H9 (cell line): ENCODE data around the gene SNX2. TPM values are rescaled to one million over a fixed set of nuclear protein-coding genes. Genes with fewer than 3 reads are reported as not detected.

Experiments used
- DNase-seq: peaks from one replicate; pipeline ENCODE4 v3.0.0-alpha.2; 2017
- H2AFZ ChIP-seq: one replicate; pipeline ENCODE4 v1.6.1; 2013; ENCODE audit warnings: mild to moderate bottlenecking, low read length, control low read depth, moderate library complexity
- H2AK5ac ChIP-seq: 2 replicates; pipeline ENCODE4 v1.6.1; 2013; ENCODE audit warnings: low read length, control low read depth, mixed read lengths; ENCODE audit not compliant: insufficient read length
- H2BK120ac ChIP-seq: one replicate; pipeline ENCODE4 v1.6.1; 2013; ENCODE audit warnings: low read depth, mild to moderate bottlenecking, low read length, control low read depth, inconsistent platforms; ENCODE audit not compliant: poor library complexity, severe bottlenecking
- H2BK12ac ChIP-seq: 2 replicates; pipeline ENCODE4 v1.6.1; 2013; ENCODE audit warnings: low read length, control low read depth, mixed read lengths, low read depth; ENCODE audit not compliant: insufficient read length
- H2BK15ac ChIP-seq: 2 replicates; pipeline ENCODE4 v1.6.1; 2013; ENCODE audit warnings: low read depth, low read length, control low read depth
- H2BK20ac ChIP-seq: one replicate; pipeline ENCODE4 v1.6.1; 2013; ENCODE audit warnings: low read depth, mild to moderate bottlenecking, low read length, control low read depth, inconsistent platforms; ENCODE audit not compliant: poor library complexity, severe bottlenecking
- H2BK5ac ChIP-seq: 2 replicates; pipeline ENCODE4 v1.6.1; 2013; ENCODE audit warnings: low read length, control low read depth, mixed read lengths; ENCODE audit not compliant: insufficient read length
- H3K14ac ChIP-seq: 2 replicates; pipeline ENCODE4 v1.6.1; 2013; ENCODE audit warnings: low read length, control low read depth; ENCODE audit not compliant: insufficient read depth
- H3K18ac ChIP-seq: 2 replicates; pipeline ENCODE4 v1.6.1; 2013; ENCODE audit warnings: low read depth, mild to moderate bottlenecking, mixed read lengths, low read length, control low read depth; ENCODE audit not compliant: insufficient read length
- H3K23ac ChIP-seq: 2 replicates; pipeline ENCODE4 v1.6.1; 2013; ENCODE audit warnings: low read length, control low read depth, mixed read lengths, low read depth; ENCODE audit not compliant: insufficient read length
- H3K23me2 ChIP-seq: 2 replicates; pipeline ENCODE4 v1.6.1; 2013; ENCODE audit warnings: low read depth, mild to moderate bottlenecking, mixed read lengths, low read length, control low read depth; ENCODE audit not compliant: insufficient read length, poor library complexity, severe bottlenecking
- H3K27ac ChIP-seq: 2 replicates; pipeline ENCODE4 v1.5.1; 2013; ENCODE audit warnings: low read length, control low read depth, mixed read lengths, low read depth; ENCODE audit not compliant: insufficient read length
- H3K27me3 ChIP-seq: 2 replicates; pipeline ENCODE4 v1.6.1; 2013; ENCODE audit warnings: low read length, control low read depth, inconsistent platforms; ENCODE audit not compliant: insufficient read depth
- H3K4ac ChIP-seq: 2 replicates; pipeline ENCODE4 v1.6.1; 2013; ENCODE audit warnings: low read depth, mild to moderate bottlenecking, control low read depth, inconsistent platforms, low read length, moderate library complexity
- H3K4me1 ChIP-seq: 2 replicates; pipeline ENCODE4 v1.6.1; 2013; ENCODE audit warnings: low read length, control low read depth, inconsistent platforms; ENCODE audit not compliant: insufficient read depth
- H3K4me2 ChIP-seq: 2 replicates; pipeline ENCODE4 v1.6.1; 2013; ENCODE audit warnings: low read length, control low read depth, mixed read lengths; ENCODE audit not compliant: insufficient read length, insufficient read depth
- H3K56ac ChIP-seq: 2 replicates; pipeline ENCODE4 v1.6.1; 2013; ENCODE audit warnings: low read depth, mild to moderate bottlenecking, mixed read lengths, low read length, control low read depth; ENCODE audit not compliant: insufficient read length
- H3K79me1 ChIP-seq: 2 replicates; pipeline ENCODE4 v1.6.1; 2013; ENCODE audit warnings: low read depth, mild to moderate bottlenecking, moderate library complexity, low read length, control low read depth, inconsistent platforms; ENCODE audit not compliant: insufficient read depth, poor library complexity, severe bottlenecking
- H3K79me2 ChIP-seq: 2 replicates; pipeline ENCODE4 v1.6.1; 2013; ENCODE audit warnings: low read length, control low read depth, inconsistent platforms; ENCODE audit not compliant: insufficient read depth
- H3K9ac ChIP-seq: 2 replicates; pipeline ENCODE4 v1.6.1; 2013; ENCODE audit warnings: low read length, control low read depth, mixed read lengths; ENCODE audit not compliant: insufficient read length; ENCODE audit errors: extremely low read depth
- H3K9me3 ChIP-seq: one replicate; pipeline ENCODE4 v1.6.1; 2013; ENCODE audit warnings: low read depth, low read length, inconsistent platforms; ENCODE audit not compliant: control insufficient read depth
- H3T11ph ChIP-seq: one replicate; pipeline ENCODE4 v1.6.1; 2013; ENCODE audit warnings: mild to moderate bottlenecking, low read length, control low read depth, inconsistent platforms
- H4K20me1 ChIP-seq: one replicate; pipeline ENCODE4 v1.6.1; 2013; ENCODE audit not compliant: control insufficient read depth, insufficient read length, insufficient read depth
- H4K5ac ChIP-seq: 2 replicates; pipeline ENCODE4 v1.6.1; 2013; ENCODE audit warnings: low read depth, mild to moderate bottlenecking, mixed read lengths, low read length, control low read depth; ENCODE audit not compliant: insufficient read length
- H4K8ac ChIP-seq: replicated peaks from 2 replicates; pipeline ENCODE4 v1.6.1; 2013; ENCODE audit warnings: low read length, control low read depth, mixed read lengths, low read depth; ENCODE audit not compliant: insufficient read length
- H4K91ac ChIP-seq: 2 replicates; pipeline ENCODE4 v1.6.1; 2013; ENCODE audit warnings: low read depth, mild to moderate bottlenecking, moderate library complexity, mixed read lengths, low read length, control low read depth; ENCODE audit not compliant: insufficient read length
- H3K27ac Mint-ChIP-seq, 3 experiments: 2 replicates in 2 of 3; 3 replicates in 1 of 3; pipeline ENCODE4 v1.8.0; 2020 to 2021; ENCODE audit warnings: mixed read lengths in 3 of 3, mild to moderate bottlenecking in 1 of 3, moderate library complexity in 1 of 3
- H3K27me3 Mint-ChIP-seq: 2 replicates; pipeline ENCODE4 v1.8.0; 2021; ENCODE audit warnings: low read depth, mild to moderate bottlenecking, moderate library complexity, mixed read lengths
- H3K36me3 Mint-ChIP-seq, 3 experiments: 2 replicates in 2 of 3; 3 replicates in 1 of 3; pipeline ENCODE4 v1.8.0; 2020 to 2021; ENCODE audit warnings: low read depth in 3 of 3, mixed read lengths in 3 of 3; ENCODE audit not compliant: insufficient read depth in 1 of 3
- H3K4me1 Mint-ChIP-seq, 2 experiments: 2 replicates each; pipeline ENCODE4 v1.8.0; 2020; ENCODE audit warnings: mixed read lengths in 2 of 2
- H3K4me3 Mint-ChIP-seq, 2 experiments: 2 replicates in 1 of 2; 3 replicates in 1 of 2; pipeline ENCODE4 v1.8.0; 2020 to 2021; ENCODE audit warnings: mild to moderate bottlenecking in 2 of 2, mixed read lengths in 2 of 2, moderate library complexity in 1 of 2
- H3K9me3 Mint-ChIP-seq, 2 experiments: 2 replicates in 1 of 2; 3 replicates in 1 of 2; pipeline ENCODE4 v1.8.0; 2020; ENCODE audit warnings: mild to moderate bottlenecking in 2 of 2, mixed read lengths in 2 of 2, moderate library complexity in 1 of 2
- WGBS: extraction: QIAGEN DNeasy Blood & Tissue Kit; methylation state at CpG from one replicate; pipeline ENCODE4 v1.1.7; 2013; ENCODE audit warnings: missing lambda C conversion rate, low lambda C conversion rate, mixed read lengths; ENCODE audit not compliant: insufficient read length; ENCODE audit errors: extremely low coverage; 5-methylcytosine and 5-hydroxymethylcytosine counted together
- total RNA-seq: library from RNA; stranded (reverse); gene quantifications from 2 replicates; pipeline ENCODE4 v1.2.1, GENCODE V29; 2021
- TF ChIP-seq, protein P1 (sequence below): fragments of 200-600 bp; sonication (generic); conservative IDR thresholded peaks from 3 replicates; pipeline ENCODE4 v1.8.0; 2021; ENCODE audit warnings: antibody characterized with exemption, mild to moderate bottlenecking

The SNX2 gene
- total RNA-seq, 1 experiment from 2014 or later: 62.6 TPM

DNA sequence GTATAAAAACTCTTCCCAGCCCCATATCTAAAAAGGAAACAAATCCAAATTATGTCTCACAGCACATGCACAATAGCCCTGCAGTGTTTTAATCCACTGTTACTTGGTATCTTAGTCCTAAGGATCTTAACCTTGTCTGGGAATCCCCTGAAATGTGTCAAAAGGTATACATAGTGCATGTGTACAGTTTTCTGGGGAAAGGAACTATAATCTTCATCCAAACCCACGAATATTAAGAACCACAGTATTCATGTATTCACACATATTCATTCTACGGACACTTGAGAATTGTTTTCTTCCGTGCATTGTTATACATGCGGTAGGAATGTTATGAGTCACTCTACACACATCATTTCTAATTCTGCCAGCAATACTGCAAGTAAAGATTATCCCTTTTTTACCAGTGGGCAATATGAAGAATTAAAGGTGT lies 47.8 kb upstream of the SNX2 start:
- H2BK15ac ChIP-seq: no peak overlapping the region
- H2AK5ac ChIP-seq: no peak overlapping the region
- H4K91ac ChIP-seq: no peak overlapping the region
- H3K27ac Mint-ChIP-seq: no peak overlapping the region
- H2AFZ ChIP-seq: no peak overlapping the region
- no peak overlapping the region for H3K9ac ChIP-seq
- no peaks in the 10 kb centered on the region for H3K27me3 Mint-ChIP-seq
- no peak overlapping the region for H3K4ac ChIP-seq
- H3K56ac ChIP-seq: no peak overlapping the region
- WGBS: no CpG with 5 or more reads among the region's 4 CpGs
- no peak for DNase-seq
- no peak overlapping the region for H2BK120ac ChIP-seq
- no peak overlapping the region for H3K4me2 ChIP-seq
- no peak overlapping the region for H3K23ac ChIP-seq
- no peaks in the 10 kb centered on the region for H3K79me1 ChIP-seq
- H3K79me2 ChIP-seq: no peaks in the 10 kb centered on the region
- H4K5ac ChIP-seq: no peak overlapping the region
- no peaks in the 10 kb centered on the region for H3K9me3 ChIP-seq
- H3K23me2 ChIP-seq: no peaks in the 10 kb centered on the region
- H2BK12ac ChIP-seq: no peak overlapping the region
- H3K27ac ChIP-seq: no peak overlapping the region
- H3K4me1 Mint-ChIP-seq: peaks cover 3 to 7% of the 10 kb centered on the region in 2 experiments; a peak in 3 of 4 replicates
- no peak overlapping the region for H3K18ac ChIP-seq
- no peaks in the 10 kb centered on the region for H3K4me1 ChIP-seq
- H3K27me3 ChIP-seq: no peaks in the 10 kb centered on the region
- H3K4me3 Mint-ChIP-seq: no peak overlapping the region
- TF ChIP-seq, protein P1, sequence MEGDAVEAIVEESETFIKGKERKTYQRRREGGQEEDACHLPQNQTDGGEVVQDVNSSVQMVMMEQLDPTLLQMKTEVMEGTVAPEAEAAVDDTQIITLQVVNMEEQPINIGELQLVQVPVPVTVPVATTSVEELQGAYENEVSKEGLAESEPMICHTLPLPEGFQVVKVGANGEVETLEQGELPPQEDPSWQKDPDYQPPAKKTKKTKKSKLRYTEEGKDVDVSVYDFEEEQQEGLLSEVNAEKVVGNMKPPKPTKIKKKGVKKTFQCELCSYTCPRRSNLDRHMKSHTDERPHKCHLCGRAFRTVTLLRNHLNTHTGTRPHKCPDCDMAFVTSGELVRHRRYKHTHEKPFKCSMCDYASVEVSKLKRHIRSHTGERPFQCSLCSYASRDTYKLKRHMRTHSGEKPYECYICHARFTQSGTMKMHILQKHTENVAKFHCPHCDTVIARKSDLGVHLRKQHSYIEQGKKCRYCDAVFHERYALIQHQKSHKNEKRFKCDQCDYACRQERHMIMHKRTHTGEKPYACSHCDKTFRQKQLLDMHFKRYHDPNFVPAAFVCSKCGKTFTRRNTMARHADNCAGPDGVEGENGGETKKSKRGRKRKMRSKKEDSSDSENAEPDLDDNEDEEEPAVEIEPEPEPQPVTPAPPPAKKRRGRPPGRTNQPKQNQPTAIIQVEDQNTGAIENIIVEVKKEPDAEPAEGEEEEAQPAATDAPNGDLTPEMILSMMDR: no peak
- no peak overlapping the region for H2BK20ac ChIP-seq
- H3K9me3 Mint-ChIP-seq: peaks cover 0 to 3% of the 10 kb centered on the region in 2 experiments; a peak in 1 of 5 replicates
- H3K36me3 Mint-ChIP-seq: no peaks in the 10 kb centered on the region; a peak in 1 of 7 replicates
- no peaks in the 10 kb centered on the region for H4K20me1 ChIP-seq
- H3T11ph ChIP-seq: no peak overlapping the region
- H2BK5ac ChIP-seq: no peak overlapping the region
- H4K8ac ChIP-seq: no peak overlapping the region
- H3K14ac ChIP-seq: no peak overlapping the region
